GM19025 (cell line): ENCODE data around the gene CPLANE1.
A peak's percentile ranks its signal among the peaks of the same experiment; 100 is the strongest.
"Not testable (repeated sequence)": the region's sequence is repeated elsewhere in the genome, so short reads cannot be mapped to it uniquely, and the experiment has no call there.

Source experiments
- ATAC-seq: cut with Tn5 transposase; IDR thresholded peaks from one replicate; pipeline ENCODE4 v1.9.1; 2021; ENCODE audit warnings: mild to moderate bottlenecking, low read depth, moderate library complexity; ENCODE audit not compliant: unreplicated experiment

The CPLANE1 gene

GRCh38 chr5:37211661-37212060 is 37.5 kb downstream of the CPLANE1 start:
- ATAC-seq = no peak

- no peak for ATAC-seq
These were observed 40.0 kb downstream of the CPLANE1 start for GRCh38 chr5:37208883-37209797.

GRCh38 chr5:37207802-37208201 is 41.4 kb downstream of the CPLANE1 start:
- no peak for ATAC-seq

GRCh38 chr5:37206736-37207135 is 42.4 kb downstream of the CPLANE1 start:
- no peak for ATAC-seq

- no peak for ATAC-seq
These were observed 50.3 kb downstream of the CPLANE1 start for GRCh38 chr5:37198842-37199241.

- ATAC-seq = no peak
These were observed 51.1 kb downstream of the CPLANE1 start for GRCh38 chr5:37198061-37198460.

- peak; percentile 81 for ATAC-seq
These were observed 51.7 kb downstream of the CPLANE1 start for GRCh38 chr5:37197340-37198050.

- no peak for ATAC-seq
These were observed 58.6 kb downstream of the CPLANE1 start for GRCh38 chr5:37190592-37190991.

- no peak for ATAC-seq
These were observed 59.8 kb downstream of the CPLANE1 start for GRCh38 chr5:37189355-37189754.

GRCh38 chr5:37187465-37187977 is 61.7 kb downstream of the CPLANE1 start:
- ATAC-seq = no peak

- ATAC-seq = peak; percentile 90
These were observed 64.3 kb downstream of the CPLANE1 start for GRCh38 chr5:37184748-37185364.

GRCh38 chr5:37182667-37183066 is 66.5 kb downstream of the CPLANE1 start:
- ATAC-seq = no peak

- ATAC-seq = no peak
These were observed 74.2 kb downstream of the CPLANE1 start for GRCh38 chr5:37174928-37175327.

GRCh38 chr5:37172957-37173356 is 76.2 kb downstream of the CPLANE1 start:
- no peak for ATAC-seq

- ATAC-seq = no peak
These were observed 78.3 kb downstream of the CPLANE1 start for GRCh38 chr5:37170856-37171255.

GRCh38 chr5:37166197-37166596 is 83.0 kb downstream of the CPLANE1 start:
- no peak for ATAC-seq

- no peak for ATAC-seq
These were observed 83.4 kb downstream of the CPLANE1 start for GRCh38 chr5:37165761-37166160.

GRCh38 chr5:37153661-37154060 is 95.5 kb downstream of the CPLANE1 start:
- no peak for ATAC-seq

- ATAC-seq = no peak
These were observed 102.3 kb downstream of the CPLANE1 start for GRCh38 chr5:37146896-37147295.

- ATAC-seq = no peak
These were observed 112.5 kb downstream of the CPLANE1 start for GRCh38 chr5:37136694-37137093.

- not testable (repeated sequence) for ATAC-seq
These were observed 113.9 kb downstream of the CPLANE1 start for GRCh38 chr5:37135312-37135711.
